AG09319 (cell line): ENCODE data around the gene SGPP1.
A peak's percentile ranks its signal among the peaks of the same experiment; 100 is the strongest.

Experiments used
- DNase-seq: peaks from one replicate; pipeline ENCODE4 v3.0.0-alpha.2; 2010; ENCODE audit warnings: low read depth; ENCODE audit errors: extremely low read depth
- TF ChIP-seq, protein P1 (sequence below): IDR thresholded peaks from 2 replicates; pipeline ENCODE4 v1.5.1; 2011; ENCODE audit warnings: low read depth, mild to moderate bottlenecking, inconsistent platforms, low read length, moderate library complexity

Gene SGPP1, protein sequence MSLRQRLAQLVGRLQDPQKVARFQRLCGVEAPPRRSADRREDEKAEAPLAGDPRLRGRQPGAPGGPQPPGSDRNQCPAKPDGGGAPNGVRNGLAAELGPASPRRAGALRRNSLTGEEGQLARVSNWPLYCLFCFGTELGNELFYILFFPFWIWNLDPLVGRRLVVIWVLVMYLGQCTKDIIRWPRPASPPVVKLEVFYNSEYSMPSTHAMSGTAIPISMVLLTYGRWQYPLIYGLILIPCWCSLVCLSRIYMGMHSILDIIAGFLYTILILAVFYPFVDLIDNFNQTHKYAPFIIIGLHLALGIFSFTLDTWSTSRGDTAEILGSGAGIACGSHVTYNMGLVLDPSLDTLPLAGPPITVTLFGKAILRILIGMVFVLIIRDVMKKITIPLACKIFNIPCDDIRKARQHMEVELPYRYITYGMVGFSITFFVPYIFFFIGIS

DNA sequence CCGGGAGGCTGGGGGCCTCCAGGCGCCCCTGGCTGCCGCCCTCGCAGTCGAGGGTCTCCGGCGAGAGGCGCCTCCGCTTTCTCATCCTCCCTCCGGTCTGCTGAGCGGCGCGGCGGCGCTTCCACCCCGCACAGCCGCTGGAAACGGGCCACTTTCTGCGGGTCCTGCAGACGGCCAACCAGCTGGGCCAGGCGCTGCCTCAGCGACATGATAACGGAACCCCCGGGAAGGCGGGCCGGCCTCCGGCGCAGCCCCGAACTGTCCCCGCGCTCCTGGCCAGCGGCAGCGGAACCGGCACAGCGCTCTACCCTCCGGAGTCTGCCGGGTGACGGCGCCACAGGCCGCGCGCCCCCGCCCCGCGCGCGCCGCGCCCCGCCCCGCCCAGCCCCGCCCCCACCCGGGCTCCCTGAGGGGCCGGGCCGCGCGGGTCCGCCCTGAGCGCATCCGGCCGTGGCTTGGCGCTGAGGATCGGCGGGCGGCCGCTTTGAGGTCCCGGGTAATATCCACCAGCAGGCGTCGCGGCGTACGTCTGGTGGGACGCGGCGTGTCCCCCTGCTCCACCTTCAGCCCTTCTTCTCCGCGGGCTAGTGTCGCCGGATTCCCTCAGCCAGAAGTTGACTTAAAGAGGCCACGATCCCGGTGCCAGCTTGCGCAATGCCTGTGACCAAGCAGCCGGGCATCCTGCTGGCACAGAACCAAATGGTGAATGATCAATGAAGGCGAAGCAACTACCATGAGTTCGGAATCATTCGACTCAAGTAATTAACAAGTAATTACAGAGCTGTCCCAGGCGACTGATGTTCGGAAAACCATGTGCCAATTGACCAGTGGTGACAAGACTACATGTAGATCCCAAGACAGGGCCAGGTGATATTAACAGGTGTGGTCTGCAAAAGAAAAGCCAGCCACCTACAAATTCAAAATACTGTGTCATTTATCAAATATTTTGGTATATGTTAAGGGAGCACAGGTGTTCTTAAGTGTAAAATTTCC, at the start of gene SGPP1:
SGPP1 (minus strand) TSS at position 330 of the 993 bp plus-strand sequence; CDS start at position 209, 121 bp downstream.
- peak; percentile 18 for DNase-seq
- TF ChIP-seq, protein P1, sequence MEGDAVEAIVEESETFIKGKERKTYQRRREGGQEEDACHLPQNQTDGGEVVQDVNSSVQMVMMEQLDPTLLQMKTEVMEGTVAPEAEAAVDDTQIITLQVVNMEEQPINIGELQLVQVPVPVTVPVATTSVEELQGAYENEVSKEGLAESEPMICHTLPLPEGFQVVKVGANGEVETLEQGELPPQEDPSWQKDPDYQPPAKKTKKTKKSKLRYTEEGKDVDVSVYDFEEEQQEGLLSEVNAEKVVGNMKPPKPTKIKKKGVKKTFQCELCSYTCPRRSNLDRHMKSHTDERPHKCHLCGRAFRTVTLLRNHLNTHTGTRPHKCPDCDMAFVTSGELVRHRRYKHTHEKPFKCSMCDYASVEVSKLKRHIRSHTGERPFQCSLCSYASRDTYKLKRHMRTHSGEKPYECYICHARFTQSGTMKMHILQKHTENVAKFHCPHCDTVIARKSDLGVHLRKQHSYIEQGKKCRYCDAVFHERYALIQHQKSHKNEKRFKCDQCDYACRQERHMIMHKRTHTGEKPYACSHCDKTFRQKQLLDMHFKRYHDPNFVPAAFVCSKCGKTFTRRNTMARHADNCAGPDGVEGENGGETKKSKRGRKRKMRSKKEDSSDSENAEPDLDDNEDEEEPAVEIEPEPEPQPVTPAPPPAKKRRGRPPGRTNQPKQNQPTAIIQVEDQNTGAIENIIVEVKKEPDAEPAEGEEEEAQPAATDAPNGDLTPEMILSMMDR, result peak; percentile 26

DNA sequence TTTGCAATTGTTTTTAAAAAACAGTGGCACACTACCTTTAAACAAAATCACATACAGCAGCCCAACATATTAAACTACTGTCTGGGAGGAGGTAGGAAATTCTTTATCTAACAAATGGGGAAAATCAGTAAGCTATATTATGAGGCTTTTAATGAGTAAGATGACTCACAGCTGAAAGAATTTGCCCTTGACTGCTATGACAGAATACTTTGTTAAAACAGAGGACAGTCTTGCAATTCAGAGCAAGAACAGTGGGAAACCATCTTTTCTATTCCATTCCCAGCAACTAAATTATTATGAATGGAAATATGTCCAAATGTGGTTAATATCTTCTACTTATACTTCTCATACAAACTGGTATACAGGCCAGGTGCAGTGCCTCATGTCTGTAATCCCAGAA, 49.2 kb upstream of the SGPP1 start:
- no peak for DNase-seq

DNA sequence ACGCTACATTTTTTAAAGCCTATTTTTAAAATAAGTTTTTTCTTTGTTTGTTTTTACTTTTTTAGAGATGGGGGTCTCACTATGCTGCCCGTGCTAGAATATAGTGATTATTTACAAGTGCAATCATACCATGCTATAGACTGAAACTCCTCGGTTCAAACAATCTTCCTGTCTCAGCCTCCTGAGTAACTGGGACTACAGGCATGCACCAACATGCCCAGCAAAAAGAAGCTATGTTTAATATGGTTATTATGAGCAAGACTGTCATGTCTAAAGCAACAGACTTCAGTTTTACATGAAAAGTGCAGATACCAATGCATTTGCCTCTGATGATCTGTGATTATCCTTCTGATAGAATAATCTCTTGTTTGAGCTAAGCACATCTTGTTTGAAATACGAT, 45.6 kb upstream of the SGPP1 start:
- no peak for DNase-seq
- TF ChIP-seq, protein P1, result no peak

More for the DNA sequence above, 49.2 kb upstream of the SGPP1 start:
- TF ChIP-seq, protein P1, result no peak

DNA sequence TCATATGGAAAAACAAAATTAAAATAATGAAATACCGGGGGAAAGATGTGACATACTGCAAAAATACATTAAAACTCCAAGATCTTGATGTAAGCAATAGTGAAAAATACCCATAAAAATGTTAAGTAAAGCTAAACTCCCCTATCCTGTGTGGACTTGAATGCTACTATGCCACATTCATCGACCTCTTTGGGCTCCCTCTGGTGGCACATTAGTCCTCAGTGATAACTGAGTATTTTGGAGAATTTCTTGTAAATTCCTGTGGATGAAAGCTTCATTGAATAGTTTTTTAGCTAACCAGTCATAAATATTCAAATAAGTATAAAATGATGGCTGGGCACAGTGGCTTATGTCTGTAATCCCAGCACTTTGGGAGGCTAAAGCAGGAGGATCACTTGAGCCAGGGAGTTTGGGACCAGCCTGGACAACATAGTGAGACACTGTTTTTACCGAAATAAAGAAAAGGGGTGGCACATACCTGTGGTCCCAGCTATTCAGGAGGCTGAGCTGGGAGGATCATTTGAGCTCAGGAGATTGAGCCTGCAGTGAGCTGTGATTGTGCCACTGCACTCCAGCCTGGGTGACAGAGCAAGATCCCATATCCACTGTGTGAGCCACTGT, 42.4 kb upstream of the SGPP1 start:
- peak; percentile 28 for DNase-seq
- TF ChIP-seq, protein P1, result peak; percentile 69

DNA sequence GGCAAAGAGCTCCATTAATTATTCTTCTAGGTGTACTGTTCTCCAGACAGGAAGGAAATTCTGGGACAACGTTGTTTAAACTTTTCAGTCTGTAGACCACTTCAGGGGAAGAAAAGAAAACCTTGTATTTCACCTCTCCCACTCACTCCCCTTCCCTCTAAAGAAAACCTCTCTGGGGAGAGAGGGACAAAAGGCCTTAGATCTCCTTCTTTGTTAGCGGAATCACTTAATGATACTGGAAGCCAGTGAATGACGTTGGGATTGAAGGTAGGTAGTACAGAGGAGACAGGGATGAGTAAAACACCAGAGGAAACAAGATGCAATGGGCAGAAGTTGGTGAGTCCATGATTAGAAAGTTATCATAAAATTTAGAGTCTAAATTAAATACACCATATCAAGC, 38.7 kb upstream of the SGPP1 start:
- DNase-seq, result no peak
- TF ChIP-seq, protein P1, result no peak

DNA sequence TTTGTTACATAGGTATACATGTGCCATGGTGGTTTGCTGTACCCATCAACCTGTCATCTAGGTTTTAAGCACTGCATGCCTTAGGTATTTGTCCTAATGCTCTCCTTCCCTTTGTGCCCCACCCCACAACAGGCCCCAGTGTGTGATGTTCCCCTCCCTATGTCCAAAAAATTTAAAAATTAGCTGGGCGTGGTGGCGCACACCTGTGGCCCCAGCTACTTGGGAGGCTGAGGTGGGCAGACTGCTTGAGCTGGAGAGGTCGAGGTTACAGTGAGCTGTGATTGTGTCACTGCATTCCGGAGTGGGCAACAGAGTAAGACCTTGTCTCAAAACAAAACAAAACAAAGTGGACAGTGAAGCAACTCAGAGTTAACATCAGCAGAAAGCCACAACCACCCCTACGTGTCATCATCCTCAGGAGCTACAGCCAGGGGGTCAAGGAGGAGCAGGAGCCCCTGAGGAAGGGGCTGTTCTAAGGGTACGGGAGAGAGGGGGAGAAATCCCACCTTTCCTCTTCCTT, 36.8 kb upstream of the SGPP1 start:
- TF ChIP-seq, protein P1, result no peak
- DNase-seq, result no peak
